Naive thymus-derived CD4-positive, alpha-beta T cell (primary cell): ENCODE measurements around the gene ELAPOR1. TPM values are rescaled to one million over a fixed set of nuclear protein-coding genes. Genes with fewer than 3 reads are reported as not detected.

Experiments
- ATAC-seq: fragments of 150-1000 bp; cut with Tn5 transposase; 2 replicates; pipeline ENCODE4 v1.10.0; 2021; ENCODE audit warnings: mild to moderate bottlenecking, moderate library complexity
- CTCF ChIA-PET: fragments of 350-600 bp; sonication (Branson Sonifier 250); formaldehyde crosslinking; loops from one replicate; lab custom pipeline; 2021; ENCODE audit warnings: antibody characterized with exemption; lab: Charles Lee
- POLR2A ChIA-PET: fragments of 350-600 bp; sonication (Branson Sonifier 250); formaldehyde crosslinking; loops from one replicate; lab custom pipeline; 2021; ENCODE audit warnings: antibody characterized with exemption, inconsistent platforms; lab: Charles Lee
- DNase-seq, 9 donors: peaks; one replicate each; pipeline versions ENCODE4 v3.0.0 to v3.0.0-alpha.2; 2020 to 2022; ENCODE audit warnings: mixed read lengths in 1 of 9
- H3K27ac ChIP-seq: one replicate; pipeline ENCODE4 v1.7.0; 2013; ENCODE audit warnings: mild to moderate bottlenecking, low read depth, low read length, moderate library complexity
- H3K27me3 ChIP-seq, 2 donors: one replicate each; pipeline ENCODE4 v1.7.0; 2013; ENCODE audit warnings: low read length in 2 of 2, mild to moderate bottlenecking in 2 of 2, moderate library complexity in 2 of 2; ENCODE audit not compliant: control insufficient read depth in 2 of 2, insufficient read depth in 2 of 2
- H3K36me3 ChIP-seq, 3 experiments: 1 replicate in 2 of 3; 2 replicates in 1 of 3; pipeline ENCODE4 v1.7.0; 2013; ENCODE audit warnings: low read length in 3 of 3, mild to moderate bottlenecking in 3 of 3, moderate library complexity in 1 of 3; ENCODE audit not compliant: insufficient read depth in 3 of 3, control insufficient read depth in 2 of 3
- H3K4me1 ChIP-seq, 2 donors: one replicate each; pipeline ENCODE4 v1.7.0; 2013; ENCODE audit warnings: low read length in 2 of 2, mild to moderate bottlenecking in 2 of 2, moderate library complexity in 1 of 2; ENCODE audit not compliant: control insufficient read depth in 2 of 2, insufficient read depth in 2 of 2
- H3K4me3 ChIP-seq: 2 replicates; pipeline ENCODE4 v1.7.0; 2013; ENCODE audit warnings: mild to moderate bottlenecking, low read length
- H3K9me3 ChIP-seq, 3 experiments: 1 replicate in 2 of 3; 2 replicates in 1 of 3; pipeline ENCODE4 v1.7.0; 2013; ENCODE audit warnings: low read length in 3 of 3; ENCODE audit not compliant: control insufficient read depth in 2 of 3
- H3K27ac Mint-ChIP-seq, 9 donors: one replicate each; pipeline ENCODE4 v1.8.0; 2020 to 2022; ENCODE audit warnings: mixed read lengths in 9 of 9, mild to moderate bottlenecking in 8 of 9, moderate library complexity in 5 of 9, inconsistent platforms in 2 of 9
- H3K27me3 Mint-ChIP-seq, 5 donors: one replicate each; pipeline ENCODE4 v1.8.0; 2021 to 2022; ENCODE audit warnings: mixed read lengths in 5 of 5, mild to moderate bottlenecking in 1 of 5
- H3K36me3 Mint-ChIP-seq, 5 donors: one replicate each; pipeline ENCODE4 v1.8.0; 2020 to 2022; ENCODE audit warnings: mixed read lengths in 5 of 5, mild to moderate bottlenecking in 3 of 5, inconsistent platforms in 1 of 5
- H3K4me1 Mint-ChIP-seq, 7 donors: one replicate each; pipeline ENCODE4 v1.8.0; 2020 to 2022; ENCODE audit warnings: mixed read lengths in 7 of 7, mild to moderate bottlenecking in 3 of 7, inconsistent platforms in 1 of 7
- H3K4me3 Mint-ChIP-seq, 10 donors: one replicate each; pipeline ENCODE4 v1.8.0; 2020 to 2022; ENCODE audit warnings: mild to moderate bottlenecking in 10 of 10, mixed read lengths in 10 of 10, moderate library complexity in 6 of 10, inconsistent platforms in 2 of 10
- H3K9me3 Mint-ChIP-seq, 11 donors: one replicate each; pipeline ENCODE4 v1.8.0; 2020 to 2022; ENCODE audit warnings: mixed read lengths in 11 of 11, mild to moderate bottlenecking in 4 of 11, inconsistent platforms in 1 of 11, moderate library complexity in 1 of 11
- intact Hi-C, 2 donors: fragments of 100-400 bp; cut with micrococcal nuclease; formaldehyde crosslinking; loops; one replicate each; pipeline ENCODE4 v1.15.1; 2023
- polyA plus RNA-seq, 2 donors: library from polyadenylated mRNA; unstranded; fragments of 300-500 nt; fragmentation: Illumina TruSeq; gene quantifications; one replicate each; pipeline ENCODE4 v1.2.3, GENCODE V29; 2021
- total RNA-seq, 6 experiments: library from RNA in 5 of 6; stranded (reverse) in 5 of 6; gene quantifications; 1 replicate in 5 of 6; 2 replicates in 1 of 6; pipeline ENCODE4 v1.2.3 and lab custom pipeline; 2021 to 2026

Gene ELAPOR1
- total and polyA plus RNA-seq, 7 experiments from 2014 or later, result 4.4 to 12.3 (median 7.1) TPM

GRCh38 chr1:109078317-109078716, 35.6 kb upstream of the ELAPOR1 start:
- Histone ChIP-seq H3K36me3 (no peaks in the 10 kb centered on the region), H3K4me1 (peaks cover 5 to 8% of the 10 kb centered on the region in 2 donors), H3K9me3 (no peaks in the 10 kb centered on the region), H3K27me3 (no peaks in the 10 kb centered on the region), H3K4me3 (no peak overlapping the region), H3K27ac (no peak overlapping the region)
- ATAC-seq (no peak), DNase-seq (no peak)
- Mint-ChIP-seq H3K4me3 (no peak overlapping the region), H3K4me1 (peaks cover 11 to 27% (median 20%) of the 10 kb centered on the region in 7 donors), H3K36me3 (peaks cover 0 to 7% (median 0%) of the 10 kb centered on the region in 5 donors), H3K27me3 (no peaks in the 10 kb centered on the region), H3K9me3 (no peaks in the 10 kb centered on the region), H3K27ac (no peak overlapping the region)
- POLR2A ChIA-PET, result interaction anchor here (0.7 to 3.8 kb wide), 2 partner anchors 12 to 22 kb away, joined by 3 to 59 read pairs; no protein-coding TSS in a partner anchor
- CTCF ChIA-PET, result interaction anchor here (0.6 kb wide), 1 partner anchor 577 kb away, joined by 4 read pairs; no protein-coding TSS in a partner anchor
- intact Hi-C loops, result no loop called here

- no peaks in the 10 kb centered on the region for H3K9me3 ChIP-seq
- Mint-ChIP-seq H3K27me3 (no peaks in the 10 kb centered on the region), H3K27ac (no peak overlapping the region), H3K4me1 (peaks cover 8 to 25% (median 19%) of the 10 kb centered on the region in 7 donors), H3K4me3 (no peak overlapping the region), H3K9me3 (no peaks in the 10 kb centered on the region), H3K36me3 (peaks cover 0 to 1% (median 0%) of the 10 kb centered on the region in 5 donors)
- CTCF ChIA-PET, result no interaction called here
- H3K4me3 ChIP-seq, result no peak overlapping the region
- H3K36me3 ChIP-seq, result no peaks in the 10 kb centered on the region
- POLR2A ChIA-PET, result interaction anchor here (0.5 to 3.8 kb wide), 2 partner anchors 21 kb away, joined by 3 to 59 read pairs; no protein-coding TSS in a partner anchor
- ATAC-seq (no peak), DNase-seq (no peak)
- intact Hi-C loops, result no loop called here
- H3K27ac ChIP-seq, result no peak overlapping the region
- H3K4me1 ChIP-seq, result peaks cover 5 to 8% of the 10 kb centered on the region in 2 donors
- no peaks in the 10 kb centered on the region for H3K27me3 ChIP-seq
Observed at GRCh38 chr1:109079240-109079622, 34.7 kb upstream of the ELAPOR1 start.

- ChIA-PET CTCF (no interaction called here), POLR2A (no interaction called here)
- no peaks in the 10 kb centered on the region for H3K27me3 ChIP-seq
- no peak overlapping the region for H3K27ac Mint-ChIP-seq
- intact Hi-C loops, result no loop called here
- no peaks in the 10 kb centered on the region for H3K9me3 ChIP-seq
- DNase-seq, result no peak
- H3K36me3 ChIP-seq, result no peaks in the 10 kb centered on the region
- H3K27me3 Mint-ChIP-seq, result no peaks in the 10 kb centered on the region
- H3K27ac ChIP-seq, result no peak overlapping the region
- no peak overlapping the region for H3K4me3 ChIP-seq
- H3K9me3 Mint-ChIP-seq, result no peaks in the 10 kb centered on the region
- ATAC-seq, result no peak
- no peaks in the 10 kb centered on the region for H3K4me1 ChIP-seq
- no peak overlapping the region for H3K4me3 Mint-ChIP-seq
- H3K36me3 Mint-ChIP-seq, result no peaks in the 10 kb centered on the region
- peaks cover 0 to 12% (median 7%) of the 10 kb centered on the region in 7 donors for H3K4me1 Mint-ChIP-seq
Observed at GRCh38 chr1:109080441-109081082, 33.4 kb upstream of the ELAPOR1 start.

DNA sequence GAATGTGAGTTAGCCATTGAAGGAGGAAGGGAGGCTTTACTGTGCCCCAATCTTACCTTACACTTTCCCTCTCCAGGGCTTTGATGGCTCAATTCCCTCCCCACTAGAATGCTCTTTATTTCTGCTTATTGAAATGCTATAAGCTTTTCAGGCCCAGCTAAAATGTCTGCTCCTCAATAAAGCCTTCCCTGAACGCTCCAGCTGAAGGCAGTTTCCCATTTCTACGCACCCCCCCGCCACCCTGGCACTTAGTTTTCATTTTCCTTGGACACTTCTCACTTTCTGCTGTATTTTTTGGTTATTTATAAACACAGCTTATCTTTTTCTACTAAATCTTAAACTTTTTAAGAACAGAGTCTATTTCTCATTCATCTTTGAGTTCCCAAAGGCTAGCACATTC, 30.4 kb upstream of the ELAPOR1 start:
- Mint-ChIP-seq H3K27ac (no peak overlapping the region), H3K4me3 (no peak overlapping the region), H3K27me3 (no peaks in the 10 kb centered on the region), H3K9me3 (peaks cover 0 to 2% (median 0%) of the 10 kb centered on the region in 11 donors), H3K4me1 (no peaks in the 10 kb centered on the region), H3K36me3 (no peaks in the 10 kb centered on the region)
- H3K9me3 ChIP-seq, result no peaks in the 10 kb centered on the region
- no peak overlapping the region for H3K27ac ChIP-seq
- no peak overlapping the region for H3K4me3 ChIP-seq
- ATAC-seq, result no peak
- intact Hi-C loops, result no loop called here
- ChIA-PET POLR2A (interaction anchor here (3.4 kb wide), 1 partner anchor 17 kb away, joined by 19 read pairs; no protein-coding TSS in a partner anchor), CTCF (no interaction called here)
- no peaks in the 10 kb centered on the region for H3K36me3 ChIP-seq
- no peak for DNase-seq
- no peaks in the 10 kb centered on the region for H3K4me1 ChIP-seq
- no peaks in the 10 kb centered on the region for H3K27me3 ChIP-seq

DNA sequence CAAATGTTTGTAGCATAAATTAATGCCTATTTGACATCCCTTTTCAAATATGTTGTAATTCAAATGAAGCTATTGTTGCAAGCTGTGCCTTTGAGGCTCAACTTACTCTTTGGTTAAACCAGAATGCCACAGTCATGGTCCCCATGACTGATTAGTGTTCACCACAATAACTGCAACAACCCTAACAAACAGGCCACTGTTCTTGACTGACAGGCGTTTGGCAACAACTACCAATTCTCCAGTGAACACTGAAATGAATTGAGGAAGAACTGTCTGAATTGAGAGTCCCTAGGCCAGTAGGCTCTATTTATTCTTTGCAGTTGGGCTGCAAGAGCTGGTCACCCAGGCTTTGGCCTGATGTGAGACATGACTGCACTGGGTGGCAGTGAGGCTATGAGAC, 30.0 kb upstream of the ELAPOR1 start:
- intact Hi-C loops, result no loop called here
- Histone ChIP-seq H3K4me1 (no peaks in the 10 kb centered on the region), H3K9me3 (no peaks in the 10 kb centered on the region), H3K27me3 (no peaks in the 10 kb centered on the region), H3K4me3 (no peak overlapping the region), H3K27ac (no peak overlapping the region), H3K36me3 (no peaks in the 10 kb centered on the region)
- H3K9me3 Mint-ChIP-seq, result peaks cover 0 to 2% (median 0%) of the 10 kb centered on the region in 11 donors
- no peak overlapping the region for H3K4me3 Mint-ChIP-seq
- no peaks in the 10 kb centered on the region for H3K27me3 Mint-ChIP-seq
- POLR2A ChIA-PET, result interaction anchor here (0.7 to 3.4 kb wide), 2 partner anchors 9 to 16 kb away, joined by 3 to 19 read pairs; no protein-coding TSS in a partner anchor
- ATAC-seq (no peak), DNase-seq (no peak)
- CTCF ChIA-PET, result no interaction called here
- no peak overlapping the region for H3K27ac Mint-ChIP-seq
- H3K4me1 Mint-ChIP-seq, result peaks cover 0 to under 1% (median 0%) of the 10 kb centered on the region in 7 donors
- H3K36me3 Mint-ChIP-seq, result no peaks in the 10 kb centered on the region

- no peak overlapping the region for H3K4me3 Mint-ChIP-seq
- POLR2A ChIA-PET, result interaction anchor here (0.6 to 3.4 kb wide), 4 partner anchors 10 to 47 kb away, joined by 3 to 19 read pairs (median 3); no protein-coding TSS in a partner anchor
- CTCF ChIA-PET, result interaction anchor here (0.6 to 0.7 kb wide), 2 partner anchors 280 to 692 kb away, joined by 4 to 6 read pairs; no protein-coding TSS in a partner anchor
- H3K9me3 ChIP-seq, result no peaks in the 10 kb centered on the region
- H3K27me3 Mint-ChIP-seq, result no peaks in the 10 kb centered on the region
- no peaks in the 10 kb centered on the region for H3K36me3 ChIP-seq
- H3K9me3 Mint-ChIP-seq, result peaks cover 0 to 9% (median 0%) of the 10 kb centered on the region in 11 donors
- DNase-seq (no peak), ATAC-seq (no peak)
- intact Hi-C loops, result no loop called here
- H3K27ac ChIP-seq, result no peak overlapping the region
- no peak overlapping the region for H3K4me3 ChIP-seq
- H3K4me1 ChIP-seq, result no peaks in the 10 kb centered on the region
- H3K36me3 Mint-ChIP-seq, result no peaks in the 10 kb centered on the region
- no peak overlapping the region for H3K27ac Mint-ChIP-seq
- H3K4me1 Mint-ChIP-seq, result peaks cover 0 to 8% (median 0%) of the 10 kb centered on the region in 7 donors
- no peaks in the 10 kb centered on the region for H3K27me3 ChIP-seq
Observed at GRCh38 chr1:109084563-109085517, 29.1 kb upstream of the ELAPOR1 start.
